ENCODE data around the gene GRP.

GRP gene

DNA sequence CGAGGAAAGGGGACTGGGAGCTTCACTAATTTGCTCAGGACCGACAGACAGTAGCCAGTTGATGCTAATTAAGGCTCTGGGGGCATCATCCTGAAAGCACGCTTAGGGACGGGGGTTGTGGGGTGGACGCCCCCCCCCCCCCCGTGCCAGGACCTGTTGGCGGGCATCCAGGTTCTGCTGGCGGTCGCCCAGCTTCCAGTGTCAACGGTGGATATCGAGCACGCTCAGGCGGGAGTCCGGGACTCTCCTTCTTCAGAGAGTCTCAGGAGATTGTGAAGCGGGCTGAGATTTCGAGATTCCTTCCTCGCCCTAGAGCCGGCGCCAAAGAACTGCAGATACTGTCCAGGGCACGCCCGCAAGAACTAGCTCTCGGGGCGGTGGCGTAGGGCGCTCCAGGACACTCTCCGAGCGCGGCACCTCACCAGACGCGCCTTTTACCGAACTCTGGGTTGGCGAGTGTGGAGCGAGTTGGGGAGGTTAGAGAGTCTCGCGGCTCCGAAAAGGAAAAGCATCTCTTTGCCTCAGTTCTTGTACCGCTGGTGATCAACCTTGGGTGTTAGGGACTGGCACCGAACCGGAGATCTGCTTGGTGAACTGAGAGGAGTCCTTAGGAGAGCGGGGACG, 47.7 kb downstream of the GRP start:
- no peaks in the 10 kb centered on the region for H3K79me2 ChIP-seq (ENCODE audit: control insufficient read depth, low read length)
- H3F3A ChIP-seq (ENCODE audit: control insufficient read depth, insufficient read depth) = no peaks in the 10 kb centered on the region
- H3K27ac ChIP-seq (ENCODE audit: low read depth, low read length) = no peak overlapping the region
- no peaks in the 10 kb centered on the region for H3K36me3 ChIP-seq (ENCODE audit: control insufficient read depth, low read length)
- no peak overlapping the region for H3K4me2 ChIP-seq (ENCODE audit: low read length)
- H3K27me3 ChIP-seq (ENCODE audit: control insufficient read depth, low read length) = peaks cover 34% of the 10 kb centered on the region
- H3K9me3 ChIP-seq (ENCODE audit: control insufficient read depth, insufficient read depth, low read length) = no peaks in the 10 kb centered on the region
- no peaks in the 10 kb centered on the region for H3K9me2 ChIP-seq (replicated peaks; ENCODE audit: control insufficient read depth, low read length)
- no peak overlapping the region for H3K4me3 ChIP-seq (ENCODE audit: low read length)
- TF ChIP-seq, protein P1, sequence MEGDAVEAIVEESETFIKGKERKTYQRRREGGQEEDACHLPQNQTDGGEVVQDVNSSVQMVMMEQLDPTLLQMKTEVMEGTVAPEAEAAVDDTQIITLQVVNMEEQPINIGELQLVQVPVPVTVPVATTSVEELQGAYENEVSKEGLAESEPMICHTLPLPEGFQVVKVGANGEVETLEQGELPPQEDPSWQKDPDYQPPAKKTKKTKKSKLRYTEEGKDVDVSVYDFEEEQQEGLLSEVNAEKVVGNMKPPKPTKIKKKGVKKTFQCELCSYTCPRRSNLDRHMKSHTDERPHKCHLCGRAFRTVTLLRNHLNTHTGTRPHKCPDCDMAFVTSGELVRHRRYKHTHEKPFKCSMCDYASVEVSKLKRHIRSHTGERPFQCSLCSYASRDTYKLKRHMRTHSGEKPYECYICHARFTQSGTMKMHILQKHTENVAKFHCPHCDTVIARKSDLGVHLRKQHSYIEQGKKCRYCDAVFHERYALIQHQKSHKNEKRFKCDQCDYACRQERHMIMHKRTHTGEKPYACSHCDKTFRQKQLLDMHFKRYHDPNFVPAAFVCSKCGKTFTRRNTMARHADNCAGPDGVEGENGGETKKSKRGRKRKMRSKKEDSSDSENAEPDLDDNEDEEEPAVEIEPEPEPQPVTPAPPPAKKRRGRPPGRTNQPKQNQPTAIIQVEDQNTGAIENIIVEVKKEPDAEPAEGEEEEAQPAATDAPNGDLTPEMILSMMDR (IDR thresholded peaks at IDR 0.05; ENCODE audit: low read depth, low read length, poor library complexity, severe bottlenecking) = no peak
- TF ChIP-seq EZH2phosphoT487 (IDR thresholded peaks at IDR 0.05; ENCODE audit: borderline replicate concordance, low read length) = no peak
- no peaks in the 10 kb centered on the region for H4K20me1 ChIP-seq (ENCODE audit: control insufficient read depth, insufficient read depth, low read depth, low read length)
- H3K4me1 ChIP-seq (ENCODE audit: control insufficient read depth, low read length) = no peaks in the 10 kb centered on the region

DNA sequence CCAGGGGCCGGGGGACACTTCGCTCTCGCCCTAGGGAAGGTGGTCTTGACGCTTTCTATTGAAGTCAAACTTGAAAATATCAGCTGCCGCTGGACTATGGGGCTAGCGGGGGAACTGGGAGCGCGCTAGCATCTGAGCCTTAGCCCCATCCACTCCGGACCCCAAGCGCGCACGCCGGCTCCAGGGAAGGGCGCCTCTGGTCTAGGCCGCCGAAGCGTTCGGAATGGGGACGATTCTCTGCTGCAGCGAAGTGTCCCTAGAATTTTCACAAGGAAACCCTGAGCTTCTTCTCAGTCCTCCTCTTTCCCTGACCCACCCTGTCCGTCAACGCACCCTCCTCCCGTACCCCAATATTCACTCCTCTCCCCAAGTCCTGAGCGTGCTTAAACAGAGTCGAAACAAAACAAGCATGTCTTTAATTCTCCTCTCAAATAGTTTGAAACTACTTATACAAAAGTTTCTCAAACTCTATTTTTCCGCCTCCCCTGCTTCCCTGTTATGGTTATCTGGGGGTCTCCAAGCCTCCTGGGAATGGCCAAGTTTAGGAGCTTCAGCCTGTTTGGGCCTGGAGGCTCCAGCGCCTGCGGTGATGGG, 48.3 kb downstream of the GRP start:
- Histone ChIP-seq H3K4me3 (ENCODE audit: low read length) (no peak overlapping the region), H4K20me1 (ENCODE audit: control insufficient read depth, insufficient read depth, low read depth, low read length) (no peaks in the 10 kb centered on the region), H3K27me3 (ENCODE audit: control insufficient read depth, low read length) (peaks cover 34% of the 10 kb centered on the region), H3K9me3 (ENCODE audit: control insufficient read depth, insufficient read depth, low read length) (no peaks in the 10 kb centered on the region), H3K79me2 (ENCODE audit: control insufficient read depth, low read length) (no peaks in the 10 kb centered on the region), H3K36me3 (ENCODE audit: control insufficient read depth, low read length) (no peaks in the 10 kb centered on the region), H3F3A (ENCODE audit: control insufficient read depth, insufficient read depth) (no peaks in the 10 kb centered on the region), H3K4me1 (ENCODE audit: control insufficient read depth, low read length) (no peaks in the 10 kb centered on the region), H3K9me2 (replicated peaks; ENCODE audit: control insufficient read depth, low read length) (no peaks in the 10 kb centered on the region), H3K4me2 (ENCODE audit: low read length) (no peak overlapping the region), H3K27ac (ENCODE audit: low read depth, low read length) (no peak overlapping the region)
- TF ChIP-seq EZH2phosphoT487 (IDR thresholded peaks at IDR 0.05; ENCODE audit: borderline replicate concordance, low read length) = no peak
- TF ChIP-seq, protein P1 (IDR thresholded peaks at IDR 0.05; ENCODE audit: low read depth, low read length, poor library complexity, severe bottlenecking) = no peak

- Histone ChIP-seq H3K27ac (ENCODE audit: low read depth, low read length) (no peak overlapping the region), H4K20me1 (ENCODE audit: control insufficient read depth, insufficient read depth, low read depth, low read length) (no peaks in the 10 kb centered on the region), H3K4me2 (ENCODE audit: low read length) (no peak overlapping the region), H3K9me3 (ENCODE audit: control insufficient read depth, insufficient read depth, low read length) (no peaks in the 10 kb centered on the region), H3F3A (ENCODE audit: control insufficient read depth, insufficient read depth) (no peaks in the 10 kb centered on the region), H3K79me2 (ENCODE audit: control insufficient read depth, low read length) (no peaks in the 10 kb centered on the region), H3K9me2 (replicated peaks; ENCODE audit: control insufficient read depth, low read length) (no peaks in the 10 kb centered on the region), H3K4me1 (ENCODE audit: control insufficient read depth, low read length) (no peaks in the 10 kb centered on the region), H3K4me3 (ENCODE audit: low read length) (no peak overlapping the region), H3K27me3 (ENCODE audit: control insufficient read depth, low read length) (peaks cover 34% of the 10 kb centered on the region), H3K36me3 (ENCODE audit: control insufficient read depth, low read length) (no peaks in the 10 kb centered on the region)
- no peak for TF ChIP-seq EZH2phosphoT487 (IDR thresholded peaks at IDR 0.05; ENCODE audit: borderline replicate concordance, low read length)
- TF ChIP-seq, protein P1 (IDR thresholded peaks at IDR 0.05; ENCODE audit: low read depth, low read length, poor library complexity, severe bottlenecking) = no peak
Observed at GRCh38 chr18:59268721-59269562, 49.0 kb downstream of the GRP start.
